ENCODE data around the gene ZNF275.

ZNF275 gene

GRCh38 chrX:153397256-153397960 lies 63.5 kb downstream of the ZNF275 start:
- H3K4me3 ChIP-seq (ENCODE audit: low read depth, low read length): no peak overlapping the region
- no peak for DNase-seq (ENCODE audit: low read depth)
- no peak for TF ChIP-seq CTCF (conservative IDR thresholded peaks at IDR 0.05; ENCODE audit: low read depth, low read length)

GRCh38 chrX:153398275-153398960 lies 64.5 kb downstream of the ZNF275 start:
- no peak overlapping the region for H3K4me3 ChIP-seq (ENCODE audit: low read depth, low read length)
- no peak for DNase-seq (ENCODE audit: low read depth)
- no peak for TF ChIP-seq CTCF (conservative IDR thresholded peaks at IDR 0.05; ENCODE audit: low read depth, low read length)

- no peak overlapping the region for H3K4me3 ChIP-seq (ENCODE audit: low read depth, low read length)
- DNase-seq (ENCODE audit: low read depth): peak; percentile 29
- peak; percentile 74 for TF ChIP-seq CTCF (conservative IDR thresholded peaks at IDR 0.05; ENCODE audit: low read depth, low read length)
Observed at GRCh38 chrX:153400146-153401132, 66.5 kb downstream of the ZNF275 start.

GRCh38 chrX:153401133-153401764 lies 67.3 kb downstream of the ZNF275 start, which contains the start of gene PNMA6E:
Gene PNMA6E (minus strand): TSS chrX:153401350. CDS start chrX:153398849, 2,501 bp downstream.
- no peak for TF ChIP-seq CTCF (conservative IDR thresholded peaks at IDR 0.05; ENCODE audit: low read depth, low read length)
- H3K4me3 ChIP-seq (ENCODE audit: low read depth, low read length): no peak within 1 kb of the TSS
- no peak for DNase-seq (ENCODE audit: low read depth)

All from choroid plexus epithelial cell (primary cell).